NCI-H82 treated with DMSO at 0.1 percent for 48 hours (cell line): ENCODE measurements around the gene PLA2G4E.

Source experiments
- DNase-seq: peaks from one replicate; lab custom pipeline; 2025; ENCODE audit not compliant: unreplicated experiment; lab: John Stamatoyannopoulos, UW

PLA2G4E gene

GRCh38 chr15:41979493-41980266, 41.2 kb downstream of the PLA2G4E start:
- no peak for DNase-seq

GRCh38 chr15:41978534-41978933, 42.3 kb downstream of the PLA2G4E start:
- DNase-seq = no peak

DNA sequence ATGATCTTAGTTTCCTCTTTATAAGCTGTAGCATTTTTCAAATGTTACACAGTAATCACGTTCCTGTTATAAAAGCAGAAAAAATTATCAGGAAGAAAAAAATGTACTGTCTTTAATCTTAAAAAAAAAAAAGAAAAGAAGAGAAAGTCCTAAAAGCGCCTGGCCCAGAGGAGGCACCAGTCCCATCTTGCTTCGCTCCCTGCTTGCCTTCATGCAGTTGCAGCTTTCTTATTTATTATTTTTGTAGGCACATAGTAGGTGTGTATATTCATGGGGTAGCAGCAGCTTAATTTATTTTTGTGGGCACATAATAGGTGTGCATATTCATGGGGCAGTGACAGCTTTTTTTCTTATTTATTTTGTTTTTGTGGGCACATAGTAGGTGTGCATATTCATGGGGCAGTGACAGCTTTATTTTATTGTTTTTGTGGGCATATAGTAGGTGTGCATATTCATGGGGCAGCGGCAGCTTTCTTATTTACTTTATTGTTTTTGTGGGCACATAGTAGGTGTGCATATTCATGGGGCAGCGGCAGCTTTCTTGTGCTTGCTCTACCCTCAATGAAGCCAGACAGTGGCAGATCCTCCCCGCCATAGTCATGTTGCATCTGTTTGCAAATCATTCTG, 43.0 kb downstream of the PLA2G4E start:
- no peak for DNase-seq

DNA sequence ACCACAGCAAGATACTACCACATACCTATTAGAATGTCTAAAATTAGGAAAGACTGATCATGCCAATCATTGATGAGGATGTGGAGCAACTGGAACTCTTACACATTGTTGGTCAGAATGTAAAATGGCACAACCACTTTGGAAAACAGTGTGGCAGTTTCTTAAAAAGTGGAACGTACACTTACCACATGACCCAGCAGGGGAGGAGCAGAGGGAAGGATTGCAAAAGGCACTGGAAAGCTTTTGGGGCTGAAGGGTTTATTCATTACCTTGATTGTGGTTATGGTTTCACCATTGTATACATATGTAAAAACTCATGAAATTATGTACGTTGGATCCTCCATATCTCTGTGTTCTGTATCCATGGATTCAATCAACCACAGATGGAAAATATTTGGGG, 45.2 kb downstream of the PLA2G4E start:
- no peak for DNase-seq

- DNase-seq = no peak
These were observed 46.8 kb downstream of the PLA2G4E start for GRCh38 chr15:41974041-41974440.

- DNase-seq = peak; percentile 91
These were observed 48.3 kb downstream of the PLA2G4E start, which contains the start of gene EHD4 for GRCh38 chr15:41972253-41973242. EHD4 (minus strand) TSS chr15:41972557; CDS start chr15:41972494, 63 bp downstream.

DNA sequence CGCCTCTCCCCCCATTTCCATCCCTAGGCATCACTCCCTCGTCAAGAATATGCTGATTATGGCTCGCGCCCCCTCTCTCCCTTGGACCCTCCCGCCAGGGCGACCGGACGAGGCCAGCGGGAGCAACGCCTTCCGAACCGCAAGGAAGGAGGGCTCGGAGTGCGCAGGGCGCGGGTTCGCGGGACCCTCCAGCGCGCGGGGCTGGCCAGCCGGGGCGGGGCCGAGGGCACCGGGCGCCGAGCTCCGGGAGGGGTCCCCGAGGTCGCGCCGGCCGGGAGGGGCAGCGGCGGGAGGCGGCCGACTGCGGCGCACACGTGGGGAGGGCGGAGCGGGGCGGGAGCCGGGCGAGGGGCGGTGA, 49.0 kb downstream of the PLA2G4E start:
- no peak for DNase-seq

DNA sequence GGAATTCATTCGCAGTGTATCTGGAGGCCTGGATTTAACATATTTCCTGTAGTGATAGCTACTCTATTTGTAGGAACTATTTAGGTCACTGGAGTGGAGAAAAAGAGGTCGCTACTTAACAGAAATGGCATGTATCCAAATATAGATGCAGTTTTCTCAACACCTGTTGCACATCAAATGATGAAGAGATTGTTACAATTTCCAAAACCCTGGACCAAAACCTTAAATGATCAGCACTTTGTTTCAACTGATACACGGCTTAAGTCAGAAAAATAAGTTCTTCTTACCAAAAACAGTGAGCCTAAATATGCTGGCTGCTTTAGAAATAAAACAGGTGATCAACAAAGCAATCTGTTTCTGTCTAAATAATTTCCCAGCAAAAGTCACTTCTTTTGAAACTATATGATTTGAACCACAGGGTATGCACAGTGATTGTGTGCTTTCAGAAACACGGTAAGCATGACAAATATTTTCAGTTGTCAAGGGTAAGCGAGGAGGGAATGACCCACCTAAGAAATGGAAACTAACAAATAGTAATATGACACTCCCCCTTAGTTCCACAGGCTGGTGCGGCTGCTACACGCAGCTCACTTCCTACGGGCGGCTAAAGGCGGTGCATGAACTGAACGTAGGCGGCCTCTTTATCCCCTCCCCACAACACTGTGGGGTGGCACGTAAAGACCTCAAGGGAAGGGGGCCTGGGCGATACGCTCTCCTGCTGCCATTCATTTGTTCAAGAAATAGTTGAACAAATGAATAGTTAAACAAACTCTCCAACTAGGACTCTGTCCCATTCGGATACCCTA, 49.5 kb downstream of the PLA2G4E start:
- peak; percentile 32 for DNase-seq

- no peak for DNase-seq
These were observed 50.4 kb downstream of the PLA2G4E start for GRCh38 chr15:41970456-41970855.

DNA sequence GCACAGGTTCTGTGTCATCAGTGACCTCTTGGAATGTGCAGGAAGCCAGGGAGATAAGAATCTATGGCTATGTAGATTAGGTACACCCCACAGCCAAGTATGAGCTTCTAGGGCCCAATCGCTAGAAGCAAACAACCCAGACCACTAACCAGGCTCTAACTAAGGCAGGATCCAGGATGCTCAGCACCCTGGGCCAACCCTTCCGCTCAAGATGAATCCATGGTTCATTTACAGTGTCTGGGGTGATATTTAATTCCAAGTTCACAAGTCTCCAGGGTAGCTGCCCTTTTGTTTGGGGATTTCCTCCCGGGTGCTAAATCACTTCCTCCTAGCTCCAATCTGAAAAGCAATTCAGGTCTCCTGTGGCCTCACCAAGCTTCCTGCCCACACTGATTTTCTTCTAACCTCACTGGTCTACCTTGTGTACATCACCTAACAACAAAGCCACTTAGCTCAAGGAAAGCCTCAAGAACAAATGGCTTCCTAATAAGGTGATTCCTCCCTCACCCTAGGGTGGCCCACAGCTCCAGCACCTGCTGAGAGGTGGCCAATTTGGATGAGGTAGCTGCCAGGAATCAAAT, 50.9 kb downstream of the PLA2G4E start:
- DNase-seq = no peak

DNA sequence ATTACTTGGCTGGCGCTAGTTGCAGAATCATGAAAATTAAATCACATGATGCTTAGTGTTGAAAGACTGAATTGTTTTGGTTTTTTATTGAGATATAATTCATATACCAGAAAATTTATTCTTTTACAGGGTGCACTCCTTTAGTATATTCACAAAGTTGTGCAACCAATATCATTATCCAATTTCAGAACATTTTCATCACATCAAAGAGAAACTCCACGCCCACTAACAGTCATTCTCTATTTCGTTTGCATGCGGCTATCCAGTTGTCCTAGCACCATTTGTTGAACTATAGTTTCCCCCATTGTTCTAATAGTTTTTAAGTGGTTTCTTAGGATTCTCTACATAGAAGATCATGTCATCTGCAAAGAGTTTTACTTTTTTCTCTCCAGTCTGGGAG, 52.1 kb downstream of the PLA2G4E start:
- DNase-seq = no peak

DNA sequence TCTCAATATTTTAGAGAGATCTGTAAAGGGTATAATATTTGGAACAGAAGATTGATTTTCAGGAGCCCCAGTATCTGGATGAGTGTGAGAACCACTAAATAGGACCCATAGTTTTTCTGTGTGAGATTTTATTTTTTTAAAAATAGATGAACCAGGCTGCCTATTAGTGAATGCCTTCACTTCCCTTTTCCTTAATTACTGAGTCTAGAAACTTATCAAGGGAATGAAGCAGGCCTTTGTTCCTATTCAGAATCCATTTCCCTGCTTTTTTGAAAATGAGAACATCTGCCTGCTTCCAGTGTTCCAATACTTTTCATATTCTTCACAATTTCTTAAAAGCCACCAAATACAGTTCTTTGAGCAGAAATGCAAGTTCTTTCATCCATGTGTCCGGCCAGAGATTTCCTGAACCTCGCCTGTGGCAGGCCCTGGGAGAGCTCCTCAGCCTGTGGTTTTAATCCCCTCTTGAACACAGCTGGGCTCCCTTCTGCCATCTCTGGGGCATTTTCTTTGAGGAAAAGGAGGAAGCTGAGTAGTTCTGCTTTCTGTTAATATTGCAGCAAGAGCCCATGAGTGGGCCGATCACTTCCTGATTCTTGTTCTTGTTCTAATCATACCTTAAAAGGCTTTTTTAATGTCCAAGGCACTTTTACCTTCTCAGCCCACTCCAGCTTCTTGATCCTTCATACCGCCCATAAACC, 53.2 kb downstream of the PLA2G4E start:
- peak; percentile 23 for DNase-seq

DNA sequence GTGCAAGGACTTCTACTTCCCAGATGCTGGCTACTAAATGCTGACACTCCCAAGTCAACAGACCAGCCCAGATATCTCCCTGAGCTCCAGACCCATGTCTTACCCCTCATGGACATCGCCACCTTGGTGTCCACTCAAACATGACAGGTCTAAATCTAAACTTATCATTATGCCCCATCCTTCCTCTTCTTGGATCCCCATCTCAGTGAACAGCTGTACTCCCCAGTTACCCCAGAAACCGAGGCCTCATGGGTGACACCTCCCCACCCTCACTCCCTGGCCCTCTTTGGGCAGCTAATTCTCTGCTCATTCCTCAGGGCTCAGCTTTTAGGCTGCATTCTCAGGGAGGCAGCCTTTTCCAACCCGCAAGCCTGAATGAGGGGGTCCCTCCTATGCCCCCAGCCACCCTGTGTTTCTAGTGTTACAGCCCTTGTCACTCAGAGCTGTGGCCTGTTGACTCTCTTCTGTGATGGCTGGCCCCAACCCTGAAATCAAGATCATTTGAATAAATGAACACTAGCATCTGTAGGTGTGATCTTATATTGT, 53.8 kb downstream of the PLA2G4E start:
- no peak for DNase-seq

- no peak for DNase-seq
These were observed 54.4 kb downstream of the PLA2G4E start for GRCh38 chr15:41966414-41966812.

GRCh38 chr15:41965441-41966413, 55.1 kb downstream of the PLA2G4E start:
- no peak for DNase-seq

GRCh38 chr15:41961595-41962202, 59.1 kb downstream of the PLA2G4E start:
- DNase-seq = no peak

GRCh38 chr15:41961001-41961518, 59.8 kb downstream of the PLA2G4E start:
- DNase-seq = no peak

DNA sequence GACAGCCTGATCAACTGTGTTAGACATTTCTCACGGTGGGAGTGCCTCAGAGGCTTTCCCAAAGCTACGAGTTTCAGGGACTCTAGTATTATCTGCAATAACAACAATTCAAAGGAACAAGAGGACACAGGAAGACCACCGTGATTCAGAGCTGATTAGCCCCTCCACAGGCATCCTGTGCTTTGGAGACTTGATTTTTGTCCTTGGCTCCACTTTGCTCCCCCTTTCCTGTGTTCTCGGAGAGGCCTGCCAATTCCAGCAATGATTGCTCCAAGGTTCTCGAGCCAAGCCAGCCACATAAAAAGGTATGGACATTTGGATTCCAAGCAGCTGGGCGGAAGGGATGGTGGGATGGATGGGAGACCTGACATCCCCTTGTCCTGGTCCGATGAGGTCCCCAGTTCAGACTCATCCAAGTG, 62.8 kb downstream of the PLA2G4E start:
- DNase-seq = no peak
